ENCODE results near the gene SPTB. TPM values are rescaled to one million over a fixed set of nuclear protein-coding genes. Genes with fewer than 3 reads are reported as not detected.

The SPTB gene
- total RNA-seq, 1 donor from 2014 or later = 0.67 TPM

DNA sequence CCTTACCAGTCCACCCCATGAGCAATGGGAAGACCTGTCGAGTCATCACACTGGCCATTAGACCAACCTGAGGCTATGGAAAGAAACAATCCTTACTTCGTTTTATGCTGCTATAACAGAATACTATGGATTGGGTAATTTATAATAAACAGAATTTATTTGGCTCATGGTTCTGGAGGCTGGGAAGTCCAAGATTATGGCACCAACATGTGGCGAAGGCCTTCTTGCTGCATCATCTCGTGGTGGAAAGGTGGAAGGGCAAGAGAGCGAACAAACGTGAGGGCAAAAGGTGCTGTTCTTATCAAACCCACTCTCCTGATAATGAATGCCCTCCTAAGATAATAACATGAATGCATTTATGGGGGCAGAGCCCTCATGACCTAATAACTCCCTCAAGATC lies 9.6 kb upstream of the SPTB start:
- DNase-seq (ENCODE audit: low spot score) = no peak

DNA sequence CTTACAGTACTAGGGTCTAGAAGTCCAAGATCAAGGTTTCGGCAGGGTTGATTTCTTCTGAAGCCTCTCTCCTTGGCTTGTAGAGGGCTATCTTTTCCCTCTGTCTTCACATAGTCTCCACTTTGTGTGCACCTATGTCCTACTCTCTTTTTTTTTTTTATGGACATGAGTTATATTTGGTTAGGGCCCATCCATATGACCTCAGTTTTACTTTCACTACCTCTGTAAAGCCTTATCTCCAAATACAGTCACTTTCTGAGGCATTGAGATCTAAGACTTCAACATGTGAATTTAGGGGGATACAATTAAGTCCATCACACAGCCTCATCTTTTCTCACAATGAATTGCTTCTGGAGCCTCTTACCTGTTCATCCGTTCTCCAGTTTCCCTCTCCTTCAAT lies 5.9 kb upstream of the SPTB start:
- DNase-seq (ENCODE audit: low spot score) = no peak

DNA sequence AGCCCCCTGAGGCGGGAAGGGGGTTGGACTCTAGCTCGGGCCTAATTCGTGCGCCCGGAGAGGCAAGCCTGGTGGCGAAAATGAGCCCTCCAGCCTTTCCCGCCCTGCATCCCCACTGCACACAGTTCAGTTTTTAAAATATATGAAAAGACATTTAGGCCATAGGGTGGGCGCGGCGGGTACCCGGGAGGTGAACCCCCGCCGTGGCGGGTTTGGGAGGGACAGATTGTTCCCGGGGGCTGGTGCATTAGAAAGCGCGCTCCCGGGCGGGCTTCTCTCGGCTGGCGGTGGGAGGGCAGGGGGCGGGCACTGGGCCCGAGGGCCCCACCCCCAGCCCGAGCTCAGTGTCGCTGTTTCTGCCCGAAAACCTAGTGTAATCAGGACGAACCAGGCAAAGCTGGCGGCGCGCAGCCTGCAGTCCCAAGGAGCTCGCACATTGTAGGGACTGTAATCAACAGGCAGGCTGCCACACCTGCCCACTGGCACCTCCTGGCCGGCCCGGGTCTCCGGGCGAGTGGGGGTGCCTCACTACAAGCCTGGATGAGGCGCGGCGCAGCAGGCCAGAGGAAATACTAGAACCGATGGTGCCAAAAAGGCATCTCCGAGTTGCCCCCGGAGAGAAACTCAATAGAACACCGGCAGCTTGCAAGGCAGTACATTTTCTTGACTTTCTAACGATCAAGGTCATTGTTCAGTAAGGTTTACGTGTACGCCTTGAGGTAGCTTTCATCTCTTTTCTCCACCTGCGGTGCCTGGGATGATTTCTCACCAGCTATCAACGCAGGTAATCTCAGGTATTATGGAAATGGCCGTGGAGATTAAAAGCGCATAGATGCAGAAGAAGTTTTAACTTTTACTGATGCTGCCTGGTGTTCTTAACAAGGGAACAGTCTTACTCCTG lies 764 bp upstream of the SPTB start:
- no peak for DNase-seq (ENCODE audit: low spot score)

DNA sequence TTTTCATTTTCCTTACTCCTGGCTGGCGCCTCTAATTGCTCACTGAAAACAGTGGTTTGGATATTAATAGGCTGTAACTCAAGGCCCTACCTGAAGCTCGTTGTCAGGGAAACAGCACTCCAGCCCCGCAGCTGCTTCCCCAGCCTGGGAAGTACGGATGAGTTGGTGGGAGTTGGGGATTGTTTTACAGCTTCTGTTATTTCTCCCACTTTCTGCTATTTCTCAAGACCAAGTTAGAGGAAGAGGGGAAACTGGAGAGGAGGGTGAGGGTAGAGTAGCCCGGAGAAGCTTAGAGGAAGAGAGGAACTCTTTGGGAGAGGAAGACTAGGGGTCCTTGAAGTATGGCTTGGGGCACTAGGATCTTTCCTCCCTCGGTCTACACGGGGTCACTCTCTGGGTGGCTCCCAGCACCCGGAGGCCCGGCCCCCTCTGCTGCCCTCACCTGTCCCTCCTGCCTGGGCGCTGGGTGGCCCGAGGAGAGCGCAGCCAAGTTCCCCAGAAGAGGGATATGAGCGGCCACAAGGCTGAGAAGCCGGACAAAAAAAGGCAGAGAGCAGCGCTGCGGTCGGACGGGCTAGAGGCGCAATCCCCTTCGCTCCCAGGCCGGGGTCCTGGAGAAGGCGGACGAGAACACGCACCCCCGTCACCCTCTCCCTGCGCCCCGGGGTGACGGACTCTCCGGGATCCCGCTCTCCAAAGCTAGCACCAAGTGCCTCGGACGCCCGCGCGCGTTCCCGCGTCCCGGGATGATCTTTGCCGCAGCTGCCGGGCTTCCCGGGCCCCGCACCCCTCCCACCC lies 671 bp downstream of the SPTB start:
- no peak for DNase-seq (ENCODE audit: low spot score)

DNA sequence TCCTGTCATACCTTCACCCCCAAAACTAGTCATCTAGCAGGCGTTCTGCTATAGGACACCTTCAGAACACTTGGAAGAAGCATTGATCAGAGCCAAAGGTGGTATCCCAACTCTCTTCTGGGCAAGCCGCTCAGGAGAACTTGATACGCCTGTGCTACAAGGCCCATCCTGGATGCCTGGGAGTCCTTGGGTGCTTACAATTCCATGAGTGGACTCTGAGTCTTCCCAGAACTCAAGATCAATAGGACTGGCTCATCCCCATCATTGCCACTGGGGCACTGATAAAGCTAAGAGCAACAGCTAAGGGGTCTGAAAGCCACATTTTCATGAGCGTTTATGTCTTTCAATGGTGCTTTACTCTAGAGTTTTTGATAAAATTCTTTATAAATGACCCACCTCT lies 1.9 kb downstream of the SPTB start:
- DNase-seq (ENCODE audit: low spot score) = no peak

DNA sequence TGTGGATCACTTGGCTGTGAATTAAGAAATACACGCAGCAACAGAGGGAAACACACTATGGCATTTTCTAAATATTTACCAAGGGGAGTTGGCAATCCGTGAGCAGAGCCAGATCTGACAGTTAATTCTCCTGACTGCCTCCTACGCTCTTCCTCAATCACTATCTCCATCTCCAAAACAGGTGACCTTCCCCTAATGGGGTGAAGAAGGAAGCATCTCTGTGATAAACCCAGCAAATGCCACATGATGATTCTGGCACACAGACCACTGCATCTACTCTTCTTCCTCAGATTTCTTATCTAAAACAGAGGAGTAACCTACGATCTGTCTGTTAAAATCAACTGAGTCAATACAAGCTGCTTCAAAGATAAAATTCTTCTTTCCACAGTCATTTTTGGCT lies 4.4 kb downstream of the SPTB start:
- no peak for DNase-seq (ENCODE audit: low spot score)

DNA sequence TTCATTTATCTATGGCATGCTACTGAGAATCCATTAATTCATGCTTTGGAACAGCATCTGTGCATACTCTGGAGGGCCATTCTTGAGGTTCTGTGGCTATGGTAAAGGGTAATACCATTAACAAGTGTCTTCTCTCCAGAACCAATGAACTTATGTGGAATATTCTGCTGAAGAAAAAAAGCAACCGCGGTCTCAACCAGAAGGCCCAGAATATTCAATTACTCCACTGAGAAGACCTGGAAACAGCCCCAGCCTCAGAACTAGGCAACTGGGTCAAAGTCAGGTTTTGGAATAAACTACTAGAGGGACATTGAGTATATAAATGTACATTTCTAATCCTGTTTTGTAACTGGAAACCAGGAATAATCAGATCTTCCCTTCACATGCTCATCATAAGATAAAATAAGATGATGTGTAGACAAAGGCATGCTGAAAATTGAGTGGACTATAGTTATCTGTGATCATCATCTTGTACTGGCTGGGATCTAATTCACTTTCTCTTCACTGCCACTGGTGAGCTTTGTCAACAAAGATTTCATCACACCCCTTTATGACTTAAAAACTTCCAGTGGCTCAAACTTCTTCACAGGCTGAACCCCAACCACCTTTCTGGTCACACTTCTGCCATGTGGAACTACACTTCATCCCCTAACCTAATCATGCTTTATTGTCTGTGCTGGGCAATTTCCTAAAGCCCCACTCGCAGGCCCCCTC lies 6.0 kb downstream of the SPTB start:
- no peak for DNase-seq (ENCODE audit: low spot score)

DNA sequence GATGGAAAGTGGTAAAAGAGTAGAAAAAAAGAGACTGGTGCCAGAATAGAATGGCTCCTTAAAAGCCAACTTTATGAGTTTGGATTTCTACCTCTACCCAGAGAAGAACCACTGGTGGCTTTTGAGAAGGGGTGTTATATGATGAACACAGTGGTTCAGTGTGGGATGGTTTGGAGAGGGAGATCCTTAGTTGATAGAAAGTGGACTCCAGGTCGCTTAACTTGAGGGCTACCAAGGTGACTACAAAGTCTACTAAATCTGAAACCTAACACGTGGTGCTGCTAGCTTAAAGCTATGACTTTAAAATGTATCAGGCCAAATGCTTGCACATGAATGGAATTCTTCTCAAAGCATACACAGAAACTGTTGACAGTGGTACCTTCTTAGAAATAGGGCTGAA lies 8.4 kb downstream of the SPTB start:
- DNase-seq (ENCODE audit: low spot score) = no peak

DNA sequence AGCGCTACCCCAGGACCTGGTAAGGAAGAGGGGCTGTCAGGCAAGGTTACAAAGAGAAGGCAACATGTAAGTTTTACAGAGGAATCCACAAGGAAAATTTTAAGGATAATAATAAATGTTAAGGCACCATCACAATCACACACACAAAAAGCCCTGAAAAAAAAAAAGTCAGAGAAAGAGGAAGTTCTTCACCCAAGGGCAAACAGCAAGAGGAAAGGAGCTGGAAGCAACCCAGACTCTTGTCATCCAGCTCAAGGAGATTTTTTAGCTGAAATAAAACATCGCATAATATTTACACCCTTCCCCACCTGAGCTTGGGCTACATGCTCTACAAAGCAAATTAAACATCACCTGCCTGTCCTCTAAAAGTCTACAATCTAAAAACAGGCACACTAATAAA lies 9.5 kb downstream of the SPTB start:
- no peak for DNase-seq (ENCODE audit: low spot score)

DNA sequence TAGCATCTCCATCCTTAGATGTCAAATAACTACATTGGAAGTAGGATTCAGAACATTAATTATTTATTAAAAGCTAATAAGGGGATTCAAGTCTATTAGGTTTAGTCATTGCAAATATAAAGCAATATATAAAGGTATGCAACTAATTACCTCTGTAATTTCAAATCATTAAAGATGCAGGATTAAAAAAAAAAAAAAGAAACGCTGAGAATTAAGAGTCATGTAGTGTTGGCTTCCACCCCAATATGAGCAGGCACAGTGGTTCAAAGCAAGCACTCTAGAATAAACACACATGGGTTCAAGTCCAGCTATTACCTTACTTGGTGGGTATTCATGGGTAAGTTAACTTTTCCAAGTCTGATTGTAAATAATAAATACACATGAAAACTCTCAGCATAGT lies 10.9 kb downstream of the SPTB start:
- DNase-seq (ENCODE audit: low spot score) = no peak

DNA sequence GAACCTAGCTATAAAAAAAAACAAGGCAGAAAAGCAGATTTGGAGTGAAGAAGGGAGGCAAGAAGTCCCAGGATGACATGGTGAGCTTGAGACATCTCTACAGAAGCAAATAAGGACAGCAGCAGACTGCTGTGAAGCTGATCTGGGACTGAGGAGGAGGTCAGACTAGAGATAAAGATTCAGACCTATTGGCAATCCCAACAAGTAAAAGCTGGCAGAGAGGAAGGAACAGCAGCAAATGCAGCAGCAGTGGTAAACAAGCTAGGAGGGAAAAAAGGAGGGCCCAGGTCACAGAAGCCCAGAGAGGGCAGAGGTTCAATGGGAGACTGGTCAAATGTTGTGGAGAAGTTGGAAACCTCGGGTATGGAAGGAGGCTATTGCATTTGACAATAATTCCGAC lies 11.3 kb downstream of the SPTB start:
- no peak for DNase-seq (ENCODE audit: low spot score)

DNA sequence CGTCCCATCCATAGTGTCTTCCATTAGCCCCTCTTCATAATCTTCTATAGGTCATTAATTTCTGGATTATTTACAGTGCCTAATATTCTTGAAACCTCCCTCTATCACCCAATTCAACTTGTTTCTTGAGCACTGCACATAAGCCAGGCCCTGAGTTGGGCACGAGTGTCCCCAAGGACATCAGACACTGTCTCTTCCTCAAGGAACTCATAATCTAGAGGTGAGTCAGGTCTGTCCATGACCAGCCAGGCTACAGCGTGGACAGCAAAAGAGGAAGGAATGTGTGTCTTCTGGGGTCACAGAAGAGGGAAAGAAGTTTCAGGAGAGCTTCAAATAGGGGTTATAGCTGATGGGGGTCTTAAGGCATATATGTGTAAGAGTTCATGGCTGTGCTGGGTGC lies 12.5 kb downstream of the SPTB start:
- DNase-seq (ENCODE audit: low spot score) = no peak

DNA sequence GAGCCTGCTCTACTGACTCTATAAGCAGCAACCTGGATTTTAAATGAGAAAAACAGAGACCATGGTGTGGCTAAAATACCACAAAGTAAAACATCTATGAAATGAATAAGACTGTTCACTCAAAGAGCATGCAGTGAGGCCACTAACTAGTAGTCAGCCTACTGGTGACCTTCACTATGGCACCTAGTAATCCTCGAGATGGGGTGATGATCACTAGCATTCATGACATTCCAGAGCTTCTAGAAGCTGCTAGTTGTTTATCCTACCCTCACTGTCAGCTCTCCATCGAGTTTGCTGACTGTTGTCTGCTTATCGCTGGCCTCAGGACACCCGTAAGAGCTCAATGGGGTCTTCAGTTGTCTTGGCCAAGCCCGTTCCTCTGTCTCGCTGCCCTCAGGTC lies 13.7 kb downstream of the SPTB start:
- no peak for DNase-seq (ENCODE audit: low spot score)

DNA sequence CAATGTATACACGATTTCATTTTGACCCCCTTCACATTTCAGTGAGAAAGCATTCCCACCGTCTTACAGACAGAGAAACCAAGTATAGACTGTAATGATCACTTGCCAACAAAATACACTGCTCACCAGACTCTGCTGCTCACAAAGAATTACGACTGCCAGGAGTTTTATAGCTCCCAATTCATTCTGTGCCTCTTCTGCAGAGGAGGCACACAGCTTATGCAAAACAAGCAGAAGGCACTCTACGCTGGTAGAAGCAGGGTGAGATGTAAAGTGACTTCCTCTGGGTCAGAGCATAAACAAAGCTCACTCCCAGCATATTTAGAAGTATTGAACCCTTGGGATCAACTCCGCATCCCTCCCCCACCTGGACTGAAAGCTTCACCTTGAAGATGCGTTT lies 14.6 kb downstream of the SPTB start:
- no peak for DNase-seq (ENCODE audit: low spot score)

DNA sequence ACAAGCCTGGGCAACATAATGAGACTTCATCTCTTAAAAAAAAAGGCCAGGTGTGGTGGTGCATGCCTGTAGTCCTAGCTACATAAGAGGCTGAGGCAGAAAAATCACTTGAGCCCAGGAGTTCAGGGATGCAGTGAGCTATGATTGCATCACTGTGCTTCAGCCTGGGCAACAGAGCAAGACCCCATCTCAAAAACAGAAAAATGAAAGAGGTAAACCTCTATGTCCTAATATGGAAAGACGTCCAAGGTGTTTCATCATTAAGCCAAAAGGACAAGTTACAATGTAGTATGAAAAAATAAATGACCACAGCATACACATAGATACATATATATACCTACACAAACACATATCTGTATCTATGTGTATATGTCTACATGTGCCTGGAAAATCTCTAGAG lies 15.4 kb downstream of the SPTB start:
- no peak for DNase-seq (ENCODE audit: low spot score)

DNA sequence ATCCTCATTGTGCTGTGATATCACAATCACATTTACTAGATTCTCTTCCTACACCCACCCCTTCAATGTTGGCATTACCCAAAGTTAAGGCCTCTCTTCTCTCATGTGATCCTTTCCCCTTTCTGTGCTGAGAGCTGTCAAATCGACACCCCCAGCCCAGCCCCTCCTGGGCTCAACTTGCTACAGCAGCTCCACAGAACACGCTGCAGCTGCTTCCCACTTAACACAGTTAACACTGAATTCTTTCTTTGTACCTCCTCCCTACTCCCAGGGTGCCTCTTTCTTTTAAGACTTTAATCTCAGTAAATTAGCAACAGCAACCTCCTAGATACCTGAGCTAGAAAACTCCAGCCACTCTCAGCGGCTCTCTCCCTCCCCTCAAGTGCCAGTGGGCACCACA lies 17.8 kb downstream of the SPTB start:
- no peak for DNase-seq (ENCODE audit: low spot score)

DNA sequence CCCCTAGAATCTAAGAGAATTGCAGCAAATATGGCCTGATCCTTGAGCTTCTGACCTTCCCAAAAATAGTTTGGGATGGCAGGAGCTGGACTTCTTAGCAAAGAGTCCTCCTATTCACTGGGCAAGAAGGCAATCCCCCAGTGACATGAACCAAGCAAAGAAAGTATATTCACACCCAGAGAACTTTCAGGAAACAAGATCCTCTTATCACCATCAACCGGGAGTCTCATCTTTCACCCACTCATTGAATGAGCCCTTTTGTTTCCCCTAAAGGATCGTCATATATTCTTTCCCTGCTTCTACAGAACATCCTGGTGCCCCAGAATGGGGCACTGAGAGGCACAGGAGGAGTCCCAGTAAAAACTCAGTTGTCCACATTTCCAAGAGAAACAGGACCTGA lies 19.7 kb downstream of the SPTB start:
- DNase-seq (ENCODE audit: low spot score) = no peak

DNA sequence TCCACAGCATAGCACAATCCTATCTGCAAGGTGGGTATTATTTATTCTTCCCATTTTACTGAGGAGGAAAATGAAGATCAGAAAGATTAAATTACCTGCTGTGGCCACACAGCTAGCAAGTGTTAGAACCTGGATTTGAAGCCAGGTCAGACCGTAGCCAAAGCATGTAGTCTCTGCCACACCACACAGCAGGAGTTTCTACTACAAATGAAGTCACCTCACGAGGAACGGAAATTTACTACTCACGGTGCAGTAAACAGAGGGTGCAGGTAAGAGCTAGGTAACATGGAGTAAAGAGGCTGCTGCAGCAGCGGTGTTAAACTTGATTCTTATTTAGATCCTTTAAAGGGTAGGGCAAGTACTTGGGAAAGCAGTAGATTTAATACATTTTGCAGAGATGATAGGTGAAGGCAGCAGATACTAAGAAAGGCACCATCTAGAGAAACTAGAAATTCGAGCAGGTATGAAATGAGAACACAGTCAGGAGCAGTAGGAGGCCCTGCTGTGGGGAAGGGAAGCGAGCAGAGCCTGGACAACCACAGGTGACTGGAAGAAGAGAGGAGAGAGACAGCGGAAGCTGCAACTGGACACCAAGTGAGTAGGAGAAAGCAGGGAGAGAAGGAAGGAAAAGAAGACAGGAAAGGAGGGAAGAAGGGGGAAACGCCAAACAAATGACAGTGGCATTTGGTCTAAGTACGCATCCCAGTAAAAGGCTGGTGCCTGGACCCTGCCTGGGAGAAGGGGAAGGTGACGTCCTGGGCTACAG lies 21.5 kb downstream of the SPTB start:
- no peak for DNase-seq (ENCODE audit: low spot score)

DNA sequence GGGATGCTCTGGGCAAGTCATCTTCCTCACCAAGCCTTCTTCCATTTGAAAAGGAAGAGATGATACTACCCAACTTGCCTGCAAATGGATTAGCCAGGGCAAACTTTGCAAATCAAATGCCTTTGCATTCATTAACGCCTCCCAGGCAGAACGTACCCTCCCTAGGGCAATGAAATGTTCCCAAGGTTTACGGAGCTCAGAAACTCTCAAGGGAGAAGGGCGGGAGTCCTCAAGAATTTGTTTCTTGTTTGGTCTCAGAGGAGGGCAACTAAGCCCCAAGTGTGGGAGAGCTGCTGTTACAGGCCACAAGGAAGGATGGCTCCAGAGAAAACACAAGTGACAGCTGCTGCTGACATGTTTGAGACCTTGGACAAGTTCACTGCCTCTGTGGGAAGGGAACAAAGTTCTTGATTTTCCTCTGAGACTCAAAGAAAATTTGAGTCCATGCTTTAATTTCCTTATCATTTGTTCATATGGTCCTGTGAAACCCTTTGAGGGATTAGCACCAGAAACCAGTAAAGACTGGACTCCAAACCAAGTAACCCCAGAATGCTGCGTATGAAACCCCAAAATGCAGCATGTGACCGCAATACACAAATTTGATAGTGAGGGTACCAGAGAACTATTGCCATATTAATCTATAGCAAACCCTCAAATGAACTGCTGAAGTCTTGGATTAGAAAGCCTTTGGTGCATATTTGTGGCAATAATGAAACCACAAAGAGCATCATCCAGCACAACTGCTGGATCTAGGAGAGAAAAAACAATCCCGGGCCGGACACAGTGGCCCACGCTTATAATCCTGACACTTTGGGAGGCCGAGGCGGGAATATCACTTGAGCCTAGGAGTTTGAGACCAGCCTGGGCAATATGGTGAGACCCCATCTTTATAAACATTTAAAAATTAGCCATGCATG lies 22.9 kb downstream of the SPTB start:
- DNase-seq (ENCODE audit: low spot score) = no peak
